IMR-90 (cell line): Measurements from ENCODE around the gene THAP5. TPM values are rescaled to one million over a fixed set of nuclear protein-coding genes. Genes with fewer than 3 reads are reported as not detected.

Source experiments
- ATAC-seq: fragments of 200-7000 bp; cut with Tn5 transposase; 2 replicates; pipeline ENCODE4 v1.9.1; 2020; ENCODE audit warnings: low read depth, mild to moderate bottlenecking, moderate library complexity
- BruUV-seq: library from RNA; stranded (reverse); fragments of 400-500 nt; replicated peaks from 2 replicates; lab custom pipeline; 2021; lab: Mats Ljungman, UMichigan
- CTCF ChIA-PET: fragments of 300-600 bp; formaldehyde crosslinking; extraction: SDS; loops from one replicate; lab custom pipeline; 2021; ENCODE audit warnings: antibody characterized with exemption; lab: Yijun Ruan, JAX
- POLR2A ChIA-PET: fragments of 300-600 bp; sonication (Branson Sonifier 250); formaldehyde crosslinking; loops from one replicate; lab custom pipeline; 2022; ENCODE audit warnings: antibody characterized with exemption; ENCODE audit not compliant: unreplicated experiment; lab: Charles Lee
- DNase-seq: peaks from one replicate; pipeline ENCODE4 v3.0.0; 2013
- H2AFZ ChIP-seq: replicated peaks from 2 replicates; pipeline ENCODE3; 2013; ENCODE audit warnings: low read length, mild to moderate bottlenecking; ENCODE audit not compliant: poor library complexity
- H2AK5ac ChIP-seq: 2 replicates; pipeline ENCODE4 v1.6.1; 2013; ENCODE audit warnings: low read depth, low read length, inconsistent platforms
- H2AK9ac ChIP-seq: replicated peaks from 2 replicates; pipeline ENCODE3; 2013; ENCODE audit warnings: mild to moderate bottlenecking, low read depth, low read length, moderate library complexity; ENCODE audit not compliant: poor library complexity
- H2BK120ac ChIP-seq: 2 replicates; pipeline ENCODE4 v1.6.1; 2013; ENCODE audit warnings: low read depth, low read length, inconsistent platforms
- H2BK15ac ChIP-seq: 3 replicates; pipeline ENCODE4 v1.6.1; 2013; ENCODE audit warnings: low read depth, low read length, inconsistent platforms
- H2BK20ac ChIP-seq: 2 replicates; pipeline ENCODE4 v1.6.1; 2013; ENCODE audit warnings: low read depth, mild to moderate bottlenecking, inconsistent platforms, low read length, moderate library complexity
- H2BK5ac ChIP-seq: 2 replicates; pipeline ENCODE4 v1.6.1; 2013; ENCODE audit warnings: mild to moderate bottlenecking, low read depth, low read length, inconsistent platforms; ENCODE audit not compliant: poor library complexity, severe bottlenecking
- H3K14ac ChIP-seq: replicated peaks from 2 replicates; pipeline ENCODE4 v1.6.1; 2013; ENCODE audit warnings: low read depth, low read length, inconsistent platforms
- H3K18ac ChIP-seq: 2 replicates; pipeline ENCODE4 v1.6.1; 2013; ENCODE audit warnings: low read depth, low read length, control low read depth
- H3K23ac ChIP-seq: 2 replicates; pipeline ENCODE4 v1.6.1; 2013; ENCODE audit warnings: low read depth, low read length, inconsistent platforms
- H3K27ac ChIP-seq: 2 replicates; pipeline ENCODE4 v1.5.1; 2013; ENCODE audit warnings: mild to moderate bottlenecking, control low read depth, low read length; ENCODE audit not compliant: insufficient read depth
- H3K27me3 ChIP-seq: 2 replicates; pipeline ENCODE4 v1.6.1; 2013; ENCODE audit warnings: low read length; ENCODE audit not compliant: control insufficient read depth, insufficient read depth
- H3K36me3 ChIP-seq: 2 replicates; pipeline ENCODE4 v1.6.1; 2013; ENCODE audit warnings: low read length, mixed read lengths; ENCODE audit not compliant: control insufficient read depth, insufficient read depth
- H3K4ac ChIP-seq: 2 replicates; pipeline ENCODE4 v1.6.1; 2013; ENCODE audit warnings: low read depth, low read length, inconsistent platforms
- H3K4me1 ChIP-seq: 2 replicates; pipeline ENCODE4 v1.6.1; 2013; ENCODE audit warnings: low read length, mixed read lengths; ENCODE audit not compliant: control insufficient read depth, insufficient read depth
- H3K4me2 ChIP-seq: 2 replicates; pipeline ENCODE4 v1.6.1; 2013; ENCODE audit warnings: low read depth, mild to moderate bottlenecking, control low read depth, low read length, moderate library complexity
- H3K4me3 ChIP-seq: 2 replicates; pipeline ENCODE4 v1.5.1; 2013; ENCODE audit warnings: low read depth, mild to moderate bottlenecking, control low read depth, low read length, moderate library complexity; ENCODE audit not compliant: insufficient read depth
- H3K56ac ChIP-seq: 2 replicates; pipeline ENCODE4 v1.6.1; 2013; ENCODE audit warnings: low read length, inconsistent platforms; ENCODE audit not compliant: insufficient read depth; ENCODE audit errors: extremely low read depth
- H3K79me1 ChIP-seq, 2 experiments: 2 replicates each; pipeline ENCODE4 v1.6.1; 2013; ENCODE audit warnings: low read length in 2 of 2, inconsistent platforms in 1 of 2, low read depth in 1 of 2
- H3K9ac ChIP-seq: 2 replicates; pipeline ENCODE4 v1.6.1; 2013; ENCODE audit warnings: low read depth, low read length, control low read depth
- H3K9me1 ChIP-seq: 2 replicates; pipeline ENCODE4 v1.6.1; 2013; ENCODE audit warnings: low read length, inconsistent platforms; ENCODE audit not compliant: insufficient read depth
- H3K9me3 ChIP-seq: 2 replicates; pipeline ENCODE4 v1.6.1; 2013; ENCODE audit warnings: low read length; ENCODE audit not compliant: control insufficient read depth, insufficient read depth
- H4K20me1 ChIP-seq: 2 replicates; pipeline ENCODE4 v1.6.1; 2013; ENCODE audit warnings: low read length, inconsistent platforms; ENCODE audit not compliant: insufficient read depth
- H4K5ac ChIP-seq: 2 replicates; pipeline ENCODE4 v1.6.1; 2013; ENCODE audit warnings: mild to moderate bottlenecking, low read depth, low read length, control low read depth
- H4K8ac ChIP-seq, 2 experiments: 2 replicates each; pipeline ENCODE4 v1.6.1; 2013; ENCODE audit warnings: low read depth in 2 of 2, low read length in 2 of 2, control low read depth in 1 of 2, inconsistent platforms in 1 of 2
- H4K91ac ChIP-seq: 2 replicates; pipeline ENCODE4 v1.6.1; 2013; ENCODE audit warnings: low read depth, low read length, inconsistent platforms; ENCODE audit not compliant: insufficient read depth
- BHLHE40 ChIP-seq: fragments of 150-350 bp; IDR thresholded peaks from 2 replicates; pipeline ENCODE4 v1.6.1; 2016; ENCODE audit warnings: mild to moderate bottlenecking, low read depth, low read length
- CEBPB ChIP-seq: IDR thresholded peaks from 2 replicates; pipeline ENCODE4 v1.6.1; 2012; ENCODE audit warnings: low read depth, low read length, improper control_type of control experiment
- CHD1 ChIP-seq: IDR thresholded peaks from 2 replicates; pipeline ENCODE4 v1.6.1; 2012; ENCODE audit warnings: low read depth, low read length, improper control_type of control experiment
- MAFK ChIP-seq: IDR thresholded peaks from 2 replicates; pipeline ENCODE4 v1.6.1; 2012; ENCODE audit warnings: low read depth, low read length, improper control_type of control experiment
- NFE2L2 ChIP-seq: fragments of 150-350 bp; IDR thresholded peaks from 2 replicates; pipeline ENCODE4 v1.6.1; 2016; ENCODE audit warnings: low read depth, mild to moderate bottlenecking, low read length
- POLR2A ChIP-seq: IDR thresholded peaks from 2 replicates; pipeline ENCODE4 v1.6.1; 2012; ENCODE audit warnings: mild to moderate bottlenecking, low read depth, low read length
- RAD21 ChIP-seq: IDR thresholded peaks from 2 replicates; pipeline ENCODE4 v1.6.1; 2012; ENCODE audit warnings: low read length, improper control_type of control experiment
- RCOR1 ChIP-seq: IDR thresholded peaks from 2 replicates; pipeline ENCODE4 v1.6.1; 2012; ENCODE audit warnings: mild to moderate bottlenecking, low read length, improper control_type of control experiment; ENCODE audit not compliant: insufficient replicate concordance
- RFX5 ChIP-seq: IDR thresholded peaks from 2 replicates; pipeline ENCODE4 v1.8.0; 2012; ENCODE audit warnings: low read depth, mild to moderate bottlenecking, low read length, moderate library complexity
- SMC3 ChIP-seq: fragments of 150-350 bp; IDR thresholded peaks from 2 replicates; pipeline ENCODE4 v1.6.1; 2016; ENCODE audit warnings: low read depth, mild to moderate bottlenecking, antibody characterized with exemption, low read length, moderate library complexity
- dilution Hi-C: fragments of 300-500 bp; cut with HindIII; formaldehyde crosslinking; loops from one replicate; pipeline ENCODE4 v1.14.3; 2018; ENCODE audit warnings: low sequenced_read_pairs; ENCODE audit not compliant: unreplicated experiment
- in situ Hi-C: fragments of 300-500 bp; cut with MboI; formaldehyde crosslinking; loops from 3 replicates; pipeline ENCODE4 v1.14.3; 2019; ENCODE audit warnings: low sequenced_read_pairs, inconsistent platforms, mixed read lengths
- intact Hi-C: fragments of 100-400 bp; cut with micrococcal nuclease; formaldehyde crosslinking; loops from 2 replicates; pipeline ENCODE4 v1.10.0; 2022
- polyA plus RNA-seq, 3 experiments: library from polyadenylated mRNA; depleted of rRNA; stranded (reverse); fragments of >200 nt; gene quantifications; 2 replicates each; pipeline ENCODE4 v1.2.3, GENCODE V29; 2012; ENCODE audit warnings: low replicate concordance in 1 of 3
- total RNA-seq: library from RNA; depleted of rRNA; stranded (reverse); fragments of >200 nt; gene quantifications from 2 replicates; pipeline ENCODE4 v1.2.3, GENCODE V29; 2012
- TF ChIP-seq, protein P1 (sequence below): fragments of 150-350 bp; IDR thresholded peaks from 2 replicates; pipeline ENCODE4 v1.6.1; 2017; ENCODE audit warnings: mild to moderate bottlenecking, antibody characterized with exemption, low read length, low read depth
- TF ChIP-seq, protein P2 (sequence below): fragments of 150-350 bp; IDR thresholded peaks from 2 replicates; pipeline ENCODE4 v1.6.1; 2016; ENCODE audit warnings: low read depth, mild to moderate bottlenecking, low read length, moderate library complexity, borderline replicate concordance

THAP5 gene
- total and polyA plus RNA-seq, 2 of the 4 experiments (the other 2 are of a cell fraction), result 6.7 to 23.7 TPM

DNA sequence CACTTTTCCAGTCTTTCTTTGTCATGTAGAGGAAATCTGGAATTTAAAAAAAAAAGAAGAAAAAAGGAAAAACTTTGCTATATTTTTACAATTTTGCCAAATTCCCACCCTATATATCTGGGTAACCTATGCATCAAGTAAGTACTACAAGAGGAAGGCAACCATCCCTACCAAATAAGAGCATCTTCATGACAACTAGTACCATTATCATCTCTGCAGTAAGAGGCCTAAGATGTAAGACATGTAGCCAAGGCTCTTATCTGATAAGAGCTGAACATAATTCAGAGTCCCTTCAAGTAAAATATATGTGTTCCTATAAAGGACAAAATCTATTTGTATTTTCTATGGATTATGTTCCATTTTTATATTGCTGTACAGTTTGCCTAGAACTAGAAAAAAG is 3.5 kb downstream of the THAP5 start:
- no peak overlapping the region for H4K91ac ChIP-seq
- intact Hi-C loops, result no loop called here
- H3K4ac ChIP-seq, result no peak overlapping the region
- dilution Hi-C loops, result no loop called here
- H3K4me1 ChIP-seq, result 0 out of 2 replicates have a peak, but pooled peaks cover 1% of the 10 kb centered on the region
- H3K27ac ChIP-seq, result no peak overlapping the region
- TF ChIP-seq BHLHE40, result no peak
- no peak for TF ChIP-seq RAD21
- TF ChIP-seq, protein P1, sequence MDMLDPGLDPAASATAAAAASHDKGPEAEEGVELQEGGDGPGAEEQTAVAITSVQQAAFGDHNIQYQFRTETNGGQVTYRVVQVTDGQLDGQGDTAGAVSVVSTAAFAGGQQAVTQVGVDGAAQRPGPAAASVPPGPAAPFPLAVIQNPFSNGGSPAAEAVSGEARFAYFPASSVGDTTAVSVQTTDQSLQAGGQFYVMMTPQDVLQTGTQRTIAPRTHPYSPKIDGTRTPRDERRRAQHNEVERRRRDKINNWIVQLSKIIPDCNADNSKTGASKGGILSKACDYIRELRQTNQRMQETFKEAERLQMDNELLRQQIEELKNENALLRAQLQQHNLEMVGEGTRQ, result no peak
- no peak for TF ChIP-seq POLR2A
- no peak for TF ChIP-seq MAFK
- TF ChIP-seq RCOR1, result no peak
- TF ChIP-seq CHD1, result no peak
- TF ChIP-seq, protein P2, sequence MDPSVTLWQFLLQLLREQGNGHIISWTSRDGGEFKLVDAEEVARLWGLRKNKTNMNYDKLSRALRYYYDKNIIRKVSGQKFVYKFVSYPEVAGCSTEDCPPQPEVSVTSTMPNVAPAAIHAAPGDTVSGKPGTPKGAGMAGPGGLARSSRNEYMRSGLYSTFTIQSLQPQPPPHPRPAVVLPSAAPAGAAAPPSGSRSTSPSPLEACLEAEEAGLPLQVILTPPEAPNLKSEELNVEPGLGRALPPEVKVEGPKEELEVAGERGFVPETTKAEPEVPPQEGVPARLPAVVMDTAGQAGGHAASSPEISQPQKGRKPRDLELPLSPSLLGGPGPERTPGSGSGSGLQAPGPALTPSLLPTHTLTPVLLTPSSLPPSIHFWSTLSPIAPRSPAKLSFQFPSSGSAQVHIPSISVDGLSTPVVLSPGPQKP, result no peak
- TF ChIP-seq NFE2L2, result no peak
- TF ChIP-seq RFX5, result no peak
- no peak for TF ChIP-seq SMC3
- no peak for TF ChIP-seq CEBPB
- no peak overlapping the region for H2AK5ac ChIP-seq
- no peak overlapping the region for H3K18ac ChIP-seq
- H3K23ac ChIP-seq, result no peak overlapping the region
- H3K79me1 ChIP-seq, result peaks cover 17 to 27% of the 10 kb centered on the region in 2 experiments
- no peak overlapping the region for H3K4me3 ChIP-seq
- no peak overlapping the region for H4K8ac ChIP-seq
- no peak overlapping the region for H2BK5ac ChIP-seq
- H3K27me3 ChIP-seq, result no peaks in the 10 kb centered on the region
- DNase-seq (no peak), ATAC-seq (no peak)
- H3K4me2 ChIP-seq, result no peak overlapping the region
- no TSS peak for BruUV-seq
- no peak overlapping the region for H2BK15ac ChIP-seq
- ChIA-PET CTCF (no interaction called here), POLR2A (no interaction called here)
- H2AFZ ChIP-seq, result no peak overlapping the region
- no peak overlapping the region for H3K9ac ChIP-seq
- H3K56ac ChIP-seq, result no peak overlapping the region
- H3K9me1 ChIP-seq, result no peaks in the 10 kb centered on the region
- H2BK20ac ChIP-seq, result no peak overlapping the region
- in situ Hi-C loops, result no loop called here
- H3K14ac ChIP-seq, result no peak overlapping the region
- H4K5ac ChIP-seq, result no peak overlapping the region
- no peak overlapping the region for H2BK120ac ChIP-seq
- no peaks in the 10 kb centered on the region for H3K9me3 ChIP-seq
- H4K20me1 ChIP-seq, result no peaks in the 10 kb centered on the region
- H2AK9ac ChIP-seq, result no peak overlapping the region
- H3K36me3 ChIP-seq, result peaks cover 1% of the 10 kb centered on the region; the same call in 1 of the 2 replicates
